WERI-Rb-1 (cell line): Measurements from ENCODE around the gene ZKSCAN1.

Experiments used
- DNase-seq: peaks from one replicate; pipeline ENCODE4 v3.0.0-alpha.2; 2020
- H3K27ac ChIP-seq: fragments of 250-450 bp; sonication (Bioruptor Pico); 2 replicates; pipeline ENCODE4 v1.5.1; 2020; ENCODE audit warnings: mild to moderate bottlenecking, moderate library complexity
- H3K27me3 ChIP-seq: fragments of 250-450 bp; sonication (Bioruptor Pico); 2 replicates; pipeline ENCODE4 v1.5.1; 2021; ENCODE audit warnings: mild to moderate bottlenecking, low read depth, moderate library complexity; ENCODE audit not compliant: insufficient read depth, severe bottlenecking
- H3K36me3 ChIP-seq: fragments of 250-450 bp; sonication (Bioruptor Pico); 2 replicates; pipeline ENCODE4 v1.5.1; 2020; ENCODE audit warnings: mild to moderate bottlenecking, moderate library complexity
- H3K4me3 ChIP-seq: 2 replicates; pipeline ENCODE4 v1.5.1; 2011; ENCODE audit warnings: low read depth, mild to moderate bottlenecking, control low read depth, low read length
- H3K9me3 ChIP-seq: fragments of 250-450 bp; sonication (Bioruptor Pico); 2 replicates; pipeline ENCODE4 v1.5.1; 2021; ENCODE audit warnings: mild to moderate bottlenecking, moderate library complexity; ENCODE audit not compliant: severe bottlenecking
- CTCF ChIP-seq: IDR thresholded peaks from 2 replicates; pipeline ENCODE4 v1.5.1; 2011; ENCODE audit warnings: low read depth, mild to moderate bottlenecking, control low read depth, inconsistent platforms, low read length

Gene ZKSCAN1

DNA sequence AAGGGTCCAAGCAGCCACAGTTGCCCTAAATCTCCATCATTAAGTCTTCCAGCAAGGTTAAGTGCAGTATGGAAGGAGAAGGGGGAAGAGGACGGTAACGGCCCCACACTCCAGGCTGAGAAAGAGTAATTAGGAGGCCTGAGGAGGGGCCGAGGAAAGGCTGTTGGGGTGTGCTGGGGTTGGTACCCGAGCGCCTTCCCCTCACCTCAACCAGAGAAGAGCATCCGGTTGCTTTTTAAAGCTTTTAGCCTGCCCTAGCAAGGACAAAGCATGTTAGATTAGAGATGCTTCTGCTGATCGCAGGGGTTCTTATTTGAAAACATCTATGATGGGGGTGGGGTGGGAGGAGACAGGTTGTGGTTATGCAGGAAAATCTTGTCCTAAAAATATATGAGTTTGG, 25.2 kb downstream of the ZKSCAN1 start:
- no peak overlapping the region for H3K4me3 ChIP-seq
- DNase-seq: no peak
- no peaks in the 10 kb centered on the region for H3K9me3 ChIP-seq
- TF ChIP-seq CTCF: no peak
- H3K36me3 ChIP-seq: peaks cover 20% of the 10 kb centered on the region
- H3K27me3 ChIP-seq: no peaks in the 10 kb centered on the region
- H3K27ac ChIP-seq: no peak overlapping the region

- Histone ChIP-seq H3K9me3 (no peaks in the 10 kb centered on the region), H3K27ac (no peak overlapping the region), H3K27me3 (no peaks in the 10 kb centered on the region), H3K36me3 (no peaks in the 10 kb centered on the region; the same call in 1 of the 2 replicates), H3K4me3 (no peak overlapping the region)
- TF ChIP-seq CTCF: 0 out of 2 replicates have a peak, but pooled peaks have one; percentile 4
- no peak for DNase-seq
These were observed 29.3 kb downstream of the ZKSCAN1 start for GRCh38 chr7:100044718-100045117.

DNA sequence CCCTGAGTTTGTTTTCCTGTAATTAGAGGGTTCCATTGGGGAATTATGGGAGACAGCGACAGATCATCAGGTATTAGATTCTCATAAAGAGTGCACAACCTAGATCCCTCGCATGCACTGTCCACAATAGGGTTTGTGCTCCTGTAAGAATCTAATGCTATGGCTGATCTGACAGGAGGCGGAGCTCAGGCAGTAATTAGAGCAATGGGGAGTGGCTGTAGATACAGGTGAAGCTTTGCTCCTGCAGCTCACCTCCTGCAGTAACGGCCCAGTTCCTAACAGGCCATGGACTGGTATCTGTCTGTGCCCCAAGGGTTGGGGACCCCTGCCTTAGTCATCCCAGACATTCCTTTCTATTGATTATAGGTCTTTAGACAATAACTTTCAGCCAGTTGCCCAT, 33.3 kb downstream of the ZKSCAN1 start:
- H3K36me3 ChIP-seq: no peaks in the 10 kb centered on the region; the same call in none of the 2 replicates

GRCh38 chr7:100049441-100050291, 34.3 kb downstream of the ZKSCAN1 start, which contains the start of gene ZSCAN21:
Gene ZSCAN21, plus strand, starts transcription at chr7:100049774. Its CDS starts 7,233 bp downstream, at chr7:100057007.
- Histone ChIP-seq H3K27me3 (no peaks in the 10 kb centered on the region), H3K4me3 (peak within 1 kb of the TSS; percentile 55), H3K27ac (peak within 1 kb of the TSS; percentile 89), H3K36me3 (no peaks in the 10 kb centered on the region; the same call in none of the 2 replicates), H3K9me3 (no peaks in the 10 kb centered on the region)
- 0 out of 2 replicates have a peak, but pooled peaks have one; percentile 21 for TF ChIP-seq CTCF
- peak; percentile 83 for DNase-seq

More for the DNA sequence above, 33.3 kb downstream of the ZKSCAN1 start:
- Histone ChIP-seq H3K9me3 (no peaks in the 10 kb centered on the region), H3K4me3 (no peak overlapping the region), H3K27me3 (no peaks in the 10 kb centered on the region), H3K27ac (no peak overlapping the region)
- no peak for TF ChIP-seq CTCF
- no peak for DNase-seq

DNA sequence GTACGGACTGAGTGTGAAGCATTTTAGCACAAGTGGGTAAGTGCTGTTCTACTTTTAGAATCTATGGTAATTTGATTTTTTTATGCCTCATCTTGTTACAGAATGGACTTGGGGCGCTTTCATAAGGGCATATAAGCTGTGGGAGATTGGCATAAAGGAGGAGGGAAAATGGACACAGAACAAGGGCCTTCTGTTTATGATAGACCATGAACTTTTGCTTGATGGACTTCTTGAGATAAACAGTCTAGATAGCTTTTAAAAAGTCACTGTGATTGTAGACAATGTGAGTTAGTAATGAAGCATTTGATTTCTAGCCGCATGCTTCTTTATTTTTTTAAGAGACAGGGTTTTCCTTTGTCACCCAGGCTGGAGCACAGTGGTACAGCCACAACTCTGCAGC, 36.2 kb downstream of the ZKSCAN1 start:
- Histone ChIP-seq H3K27ac (no peak overlapping the region), H3K27me3 (no peaks in the 10 kb centered on the region), H3K9me3 (no peaks in the 10 kb centered on the region), H3K4me3 (no peak overlapping the region), H3K36me3 (no peaks in the 10 kb centered on the region; the same call in none of the 2 replicates)
- no peak for DNase-seq
- TF ChIP-seq CTCF: no peak
